ENCODE measurements around the gene MYO15A. TPM values are rescaled to one million over a fixed set of nuclear protein-coding genes. Genes with fewer than 3 reads are reported as not detected.

MYO15A gene
- polyA plus RNA-seq, 1 donor (not counting 4 experiments of a cell fraction or from before 2014, with no cell fraction given): 0.20 TPM

- H3K79me2 ChIP-seq (ENCODE audit: control insufficient read depth, insufficient read depth, low read length): no peaks in the 10 kb centered on the region
- FAIRE-seq: no peak
- H3K36me3 ChIP-seq (ENCODE audit: control insufficient read depth in 2 of 2, extremely low read depth in 1 of 2, insufficient read depth in 2 of 2, low read length in 2 of 2): no peaks in the 10 kb centered on the region
- no peak overlapping the region for H2AFZ ChIP-seq (ENCODE audit: control insufficient read depth, low read length)
- TF ChIP-seq EZH2 (IDR thresholded peaks at IDR 0.05; ENCODE audit: low read length) (no peak), CTCF (optimal IDR thresholded peaks at IDR 0.05 in 1 of 3, IDR thresholded peaks at IDR 0.05 in 1 of 3, conservative IDR thresholded peaks at IDR 0.05 in 1 of 3; ENCODE audit: extremely low read depth in 1 of 3, insufficient read depth in 2 of 3, low read length in 3 of 3) (no peak)
- peaks cover 6% of the 10 kb centered on the region for H3K4me1 ChIP-seq (ENCODE audit: control insufficient read depth, extremely low read depth, insufficient read depth, low read length)
- no peak overlapping the region for H3K4me2 ChIP-seq (ENCODE audit: control insufficient read depth, extremely low read depth, insufficient read depth, low read depth, low read length)
- H3K27me3 ChIP-seq (ENCODE audit: control insufficient read depth, extremely low read depth, insufficient read depth, low read length): no peaks in the 10 kb centered on the region
- H3K27ac ChIP-seq (ENCODE audit: control insufficient read depth, insufficient read depth, low read length): no peak overlapping the region
- DNase-seq (ENCODE audit: low read depth, low spot score): no peak
- no peak overlapping the region for H3K9ac ChIP-seq (ENCODE audit: control insufficient read depth, extremely low read depth, insufficient read depth, low read length)
- dilution Hi-C loops (cut with MboI; ENCODE audit: extremely low pct_ligation_motif_present, low sequenced_read_pairs): no loop called here
- H3K9me1 ChIP-seq (ENCODE audit: control insufficient read depth, extremely low read depth, insufficient read depth, low read length): no peaks in the 10 kb centered on the region
- no peak overlapping the region for H3K4me3 ChIP-seq (ENCODE audit: control insufficient read depth in 2 of 3, extremely low read depth in 1 of 3, insufficient read depth in 2 of 3, low read depth in 1 of 3, low read length in 3 of 3)
- no peaks in the 10 kb centered on the region for H3K9me3 ChIP-seq (ENCODE audit: control insufficient read depth, low read depth, low read length)
- no peaks in the 10 kb centered on the region for H4K20me1 ChIP-seq (ENCODE audit: control insufficient read depth, extremely low read depth, insufficient read depth, low read length)
These were observed 33.8 kb upstream of the MYO15A start for GRCh38 chr17:18074566-18075272.

GRCh38 chr17:18076936-18077335, 31.6 kb upstream of the MYO15A start:
- peaks cover 2% of the 10 kb centered on the region for H3K4me1 ChIP-seq (ENCODE audit: control insufficient read depth, extremely low read depth, insufficient read depth, low read length)
- no peak overlapping the region for H3K4me3 ChIP-seq (ENCODE audit: control insufficient read depth in 2 of 3, extremely low read depth in 1 of 3, insufficient read depth in 2 of 3, low read depth in 1 of 3, low read length in 3 of 3)
- no peaks in the 10 kb centered on the region for H3K9me1 ChIP-seq (ENCODE audit: control insufficient read depth, extremely low read depth, insufficient read depth, low read length)
- no peak overlapping the region for H3K9ac ChIP-seq (ENCODE audit: control insufficient read depth, extremely low read depth, insufficient read depth, low read length)
- no peaks in the 10 kb centered on the region for H3K36me3 ChIP-seq (ENCODE audit: control insufficient read depth in 2 of 2, extremely low read depth in 1 of 2, insufficient read depth in 2 of 2, low read length in 2 of 2)
- H3K9me3 ChIP-seq (ENCODE audit: control insufficient read depth, low read depth, low read length): no peaks in the 10 kb centered on the region
- dilution Hi-C loops (cut with MboI; ENCODE audit: extremely low pct_ligation_motif_present, low sequenced_read_pairs): no loop called here
- no peak overlapping the region for H3K4me2 ChIP-seq (ENCODE audit: control insufficient read depth, extremely low read depth, insufficient read depth, low read depth, low read length)
- no peaks in the 10 kb centered on the region for H4K20me1 ChIP-seq (ENCODE audit: control insufficient read depth, extremely low read depth, insufficient read depth, low read length)
- DNase-seq (ENCODE audit: low read depth, low spot score): no peak
- no peak for FAIRE-seq
- no peak overlapping the region for H2AFZ ChIP-seq (ENCODE audit: control insufficient read depth, low read length)
- no peak for TF ChIP-seq EZH2 (IDR thresholded peaks at IDR 0.05; ENCODE audit: low read length)
- TF ChIP-seq CTCF (optimal IDR thresholded peaks at IDR 0.05 in 1 of 3, IDR thresholded peaks at IDR 0.05 in 1 of 3, conservative IDR thresholded peaks at IDR 0.05 in 1 of 3; ENCODE audit: extremely low read depth in 1 of 3, insufficient read depth in 2 of 3, low read length in 3 of 3): no peak
- H3K79me2 ChIP-seq (ENCODE audit: control insufficient read depth, insufficient read depth, low read length): no peaks in the 10 kb centered on the region
- no peaks in the 10 kb centered on the region for H3K27me3 ChIP-seq (ENCODE audit: control insufficient read depth, extremely low read depth, insufficient read depth, low read length)
- H3K27ac ChIP-seq (ENCODE audit: control insufficient read depth, insufficient read depth, low read length): no peak overlapping the region

Measured in keratinocyte (primary cell).